ENCODE data around the gene ZC3H8. TPM values are rescaled to one million over a fixed set of nuclear protein-coding genes. Genes with fewer than 3 reads are reported as not detected.
"Not testable (repeated sequence)": the region's sequence is repeated elsewhere in the genome, so short reads cannot be mapped to it uniquely, and the experiment has no call there.

ZC3H8 gene
- total and polyA plus RNA-seq, 3 donors from 2014 or later, result 10.6 to 26.5 (median 21.7) TPM

DNA sequence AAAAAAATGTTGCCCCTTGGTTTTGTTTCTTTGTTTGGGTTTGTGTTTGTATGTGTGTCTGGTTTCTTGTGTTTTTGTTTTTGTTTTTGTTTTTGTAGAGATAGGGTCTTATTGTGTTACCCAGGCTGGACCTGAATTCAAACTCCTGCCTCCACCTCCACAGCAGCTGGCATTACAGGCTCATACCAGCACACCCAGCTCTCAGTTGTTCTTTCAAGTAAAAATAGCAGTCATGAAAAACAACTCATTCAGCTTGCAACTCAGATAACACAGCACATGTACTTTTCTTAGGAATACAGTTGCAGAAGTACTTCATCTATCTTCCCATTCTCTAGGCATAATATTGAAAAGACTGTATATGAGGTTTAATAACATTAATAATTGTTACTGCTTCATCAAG, 37.0 kb downstream of the ZC3H8 start:
- Histone ChIP-seq H3K9me3 (no peaks in the 10 kb centered on the region), H3K4me1 (no peaks in the 10 kb centered on the region), H3K4me3 (no peak overlapping the region), H3K27ac (no peak overlapping the region), H3K36me3 (ENCODE audit: low read depth, missing control alignments) (no peaks in the 10 kb centered on the region), H3K27me3 (no peaks in the 10 kb centered on the region)
- no peak for DNase-seq
- no peak for TF ChIP-seq CTCF (IDR thresholded peaks at IDR 0.05)
- TF ChIP-seq POLR2A (IDR thresholded peaks at IDR 0.05), result no peak
- intact Hi-C loops (cut with DNase I; ENCODE audit: low total_unique reads), result no loop called here

GRCh38 chr2:112216167-112216566, 38.7 kb downstream of the ZC3H8 start:
- 81 to 95% methylated on average over 3 of the region's 3 CpGs for WGBS, 2 donors
- intact Hi-C loops (cut with DNase I; ENCODE audit: low total_unique reads), result no loop called here
- DNase-seq, result no peak

DNA sequence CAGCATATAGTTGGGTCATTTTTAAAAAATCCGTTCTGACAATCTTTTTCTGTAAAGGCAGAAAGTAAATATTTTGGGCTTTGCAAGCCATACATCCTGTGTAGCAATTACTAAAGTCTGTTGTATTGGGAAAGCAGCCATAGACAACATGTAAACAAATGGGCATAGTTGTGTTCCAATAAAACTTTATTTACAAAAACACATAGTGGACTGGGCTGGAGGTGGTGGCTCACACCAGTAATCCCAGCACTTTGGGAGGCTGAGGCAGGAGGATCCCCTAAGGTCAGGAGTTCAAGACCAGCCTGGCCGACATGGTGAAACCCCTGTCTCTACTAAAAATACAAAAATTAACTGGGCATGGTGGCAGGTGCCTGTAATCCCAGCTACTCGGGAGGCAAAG, 46.9 kb downstream of the ZC3H8 start:
- intact Hi-C loops (cut with DNase I; ENCODE audit: low total_unique reads); H3K4me3 ChIP-seq; H3K36me3 ChIP-seq (ENCODE audit: low read depth, missing control alignments); H3K27ac ChIP-seq; H3K27me3 ChIP-seq; H3K9me3 ChIP-seq; DNase-seq; H3K4me1 ChIP-seq: not testable (repeated sequence)
- 85 to 88% methylated on average over 3 of the region's 3 CpGs for WGBS, 2 donors

More at GRCh38 chr2:112216167-112216566, 38.7 kb downstream of the ZC3H8 start:
- TF ChIP-seq CTCF (IDR thresholded peaks at IDR 0.05), result no peak
- no peak for TF ChIP-seq POLR2A (IDR thresholded peaks at IDR 0.05)
- H3K4me1 ChIP-seq, result no peaks in the 10 kb centered on the region
- H3K9me3 ChIP-seq, result no peaks in the 10 kb centered on the region
- H3K27me3 ChIP-seq, result no peaks in the 10 kb centered on the region
- H3K36me3 ChIP-seq (ENCODE audit: low read depth, missing control alignments), result no peaks in the 10 kb centered on the region
- H3K4me3 ChIP-seq, result no peak overlapping the region
- no peak overlapping the region for H3K27ac ChIP-seq

DNA sequence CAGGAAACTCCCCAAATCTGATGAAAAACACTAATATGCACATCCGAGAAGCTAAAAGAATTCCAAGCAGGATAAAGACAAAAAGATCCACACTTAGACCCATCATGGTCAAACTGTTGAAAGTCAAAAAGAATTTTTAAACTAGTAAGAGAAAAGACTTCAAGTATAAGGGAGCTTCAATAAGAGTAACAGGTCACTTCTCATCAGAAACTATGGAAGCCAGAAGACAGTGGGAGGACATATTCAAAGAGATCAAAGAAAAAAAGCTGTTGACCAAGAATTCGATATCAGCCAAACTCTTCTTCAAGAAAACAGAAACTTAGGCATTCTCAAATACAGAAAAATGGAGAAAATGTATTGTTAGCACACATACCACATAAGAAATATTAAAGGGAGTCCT, 50.4 kb downstream of the ZC3H8 start:
- H3K4me1 ChIP-seq, result no peaks in the 10 kb centered on the region
- no peaks in the 10 kb centered on the region for H3K36me3 ChIP-seq (ENCODE audit: low read depth, missing control alignments)
- H3K4me3 ChIP-seq, result no peak overlapping the region
- WGBS, 2 donors, result 93 to 100% methylated on average over 2 of the region's 2 CpGs
- H3K9me3 ChIP-seq, result no peaks in the 10 kb centered on the region
- intact Hi-C loops (cut with DNase I; ENCODE audit: low total_unique reads), result no loop called here
- no peak overlapping the region for H3K27ac ChIP-seq
- TF ChIP-seq POLR2A (IDR thresholded peaks at IDR 0.05) (no peak), CTCF (IDR thresholded peaks at IDR 0.05) (no peak)
- no peak for DNase-seq
- H3K27me3 ChIP-seq, result no peaks in the 10 kb centered on the region

GRCh38 chr2:112201696-112202430, 53.0 kb downstream of the ZC3H8 start:
- Histone ChIP-seq H3K4me3 (no peak overlapping the region), H3K27me3 (no peaks in the 10 kb centered on the region), H3K4me1 (no peaks in the 10 kb centered on the region), H3K27ac (no peak overlapping the region), H3K36me3 (ENCODE audit: low read depth, missing control alignments) (no peaks in the 10 kb centered on the region), H3K9me3 (no peaks in the 10 kb centered on the region)
- no peak for TF ChIP-seq CTCF (IDR thresholded peaks at IDR 0.05)
- no peak for TF ChIP-seq POLR2A (IDR thresholded peaks at IDR 0.05)
- intact Hi-C loops (cut with DNase I; ENCODE audit: low total_unique reads), result no loop called here
- 89 to 93% methylated on average over 3 of the region's 3 CpGs for WGBS, 2 donors
- DNase-seq, result no peak

Measured in testis (tissue), 3 donors.